LoVo (cell line): ENCODE data around the gene FAM118B.
"Not testable (repeated sequence)": the region's sequence is repeated elsewhere in the genome, so short reads cannot be mapped to it uniquely, and the experiment has no call there.

Source experiments
- DNase-seq: peaks from one replicate; pipeline ENCODE4 v3.0.0-alpha.2; 2016; ENCODE audit warnings: low spot score

Gene FAM118B

DNA sequence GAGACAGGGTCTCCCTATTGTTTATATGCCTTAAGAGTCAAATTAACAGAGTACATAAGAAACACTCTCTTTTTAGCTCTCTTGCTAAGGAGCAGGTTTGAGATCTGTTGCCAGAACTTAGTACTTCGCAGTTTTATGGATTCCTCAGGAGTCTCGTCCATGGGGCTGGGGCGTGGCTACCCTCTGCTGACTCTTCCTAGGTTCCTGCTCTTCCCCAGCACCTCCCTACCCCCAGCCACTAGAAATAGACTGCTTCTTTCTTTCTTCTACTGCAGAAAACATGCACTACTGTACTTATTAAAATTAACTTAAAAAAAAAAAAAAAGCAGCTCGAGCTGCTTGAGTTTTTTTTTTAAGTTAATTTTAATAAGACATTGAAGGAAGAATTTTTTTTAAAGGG, 8.0 kb downstream of the FAM118B start:
- DNase-seq = no peak

DNA sequence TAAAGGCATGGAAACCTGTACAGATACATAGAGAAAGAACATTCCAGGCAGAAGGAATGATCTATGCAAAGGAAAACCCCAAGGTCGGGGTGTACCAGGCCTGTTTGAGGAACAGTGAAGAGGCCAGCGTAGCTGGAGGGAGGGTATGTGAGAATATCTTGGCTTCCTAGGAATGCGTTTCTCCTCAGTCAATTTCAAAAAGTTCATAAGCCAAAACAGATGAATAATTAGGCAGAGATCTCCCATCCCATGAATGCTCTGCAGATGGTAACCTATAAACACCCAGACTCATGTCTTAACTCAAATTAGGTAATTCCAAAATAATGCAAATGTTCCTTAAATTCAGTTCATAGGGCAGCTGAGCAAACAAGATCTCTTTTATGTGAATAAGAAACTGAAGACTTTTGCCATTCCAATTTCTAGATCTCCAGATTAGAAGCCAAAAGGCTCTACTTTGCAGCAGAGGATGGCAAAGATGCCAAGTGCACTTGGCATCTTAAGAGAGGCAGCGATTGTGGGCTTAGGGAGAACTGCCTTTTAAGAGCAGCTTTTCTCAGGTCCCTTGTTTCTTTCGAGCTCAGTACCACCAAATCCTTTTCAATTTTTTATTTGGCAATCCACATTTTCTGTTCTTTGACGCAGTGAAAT, 13.2 kb downstream of the FAM118B start:
- no peak for DNase-seq

- no peak for DNase-seq
Observed at GRCh38 chr11:126225295-126225665, 13.7 kb downstream of the FAM118B start.

GRCh38 chr11:126226334-126227084, 14.9 kb downstream of the FAM118B start:
- DNase-seq = no peak

DNA sequence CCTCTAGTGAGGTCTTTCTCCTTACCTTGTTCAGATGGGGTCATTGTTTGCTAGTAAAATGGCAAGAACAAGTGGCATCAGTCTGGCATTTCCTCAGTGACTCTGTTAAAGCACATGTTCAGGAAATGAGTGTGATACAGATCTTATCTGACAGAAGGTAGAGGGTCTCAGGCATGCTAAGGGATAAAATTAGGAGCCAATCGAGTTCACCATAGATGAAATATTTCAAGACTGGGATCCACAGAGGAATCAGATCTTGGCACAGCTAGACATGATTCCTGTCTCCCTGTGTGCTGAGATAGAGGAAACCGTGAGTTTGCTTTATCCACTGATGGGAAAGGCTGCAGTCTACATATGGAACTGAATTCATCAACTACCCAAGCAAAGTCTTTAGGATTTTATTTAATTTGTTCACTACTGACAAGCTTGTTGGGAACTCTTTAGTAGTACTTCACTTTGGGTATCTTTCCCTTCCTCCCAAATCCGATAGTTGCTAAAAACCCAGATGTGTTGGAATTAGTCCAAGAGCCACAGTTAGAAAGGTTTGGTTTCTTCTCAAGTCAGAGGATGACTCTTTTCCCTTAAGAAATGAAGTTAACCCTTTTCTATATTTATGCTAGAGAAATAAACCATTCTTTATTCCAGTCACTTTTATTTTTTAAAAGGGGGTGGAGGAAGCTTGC, 18.4 kb downstream of the FAM118B start:
- DNase-seq = no peak

DNA sequence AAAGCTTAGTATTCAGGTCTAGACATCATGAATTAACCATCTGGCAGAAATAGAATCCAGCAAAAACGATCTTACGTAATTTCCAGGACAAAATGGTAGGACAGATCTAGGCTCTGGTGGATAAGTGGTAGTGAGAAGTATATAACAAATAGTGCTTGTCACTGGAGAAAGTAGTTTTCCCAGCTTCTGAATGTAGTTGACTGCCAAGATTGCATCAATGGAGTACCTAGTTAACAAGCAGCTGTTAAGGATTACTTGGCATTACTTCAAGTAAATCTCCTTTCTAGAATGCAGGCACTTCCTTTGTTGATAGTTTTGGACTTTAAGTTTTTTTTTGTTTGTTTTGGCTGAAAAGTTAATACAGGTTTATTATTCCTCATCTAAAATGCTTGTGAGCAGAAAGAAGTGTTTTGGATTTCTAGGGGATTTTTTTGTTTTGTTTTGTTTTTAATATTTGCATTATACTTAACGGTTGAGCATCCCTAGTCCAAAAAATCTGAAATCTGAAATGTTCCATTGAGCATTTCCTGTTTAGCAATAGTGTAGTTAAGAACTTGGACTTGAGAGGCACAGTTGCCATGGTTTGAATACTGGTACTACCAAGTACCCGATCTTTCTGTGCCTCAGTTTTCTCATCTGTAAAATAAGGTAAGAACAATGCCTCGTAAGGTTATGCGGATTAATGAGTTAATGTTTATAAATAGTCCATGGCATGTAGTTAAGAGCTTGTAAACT, 20.3 kb downstream of the FAM118B start:
- DNase-seq = no peak

DNA sequence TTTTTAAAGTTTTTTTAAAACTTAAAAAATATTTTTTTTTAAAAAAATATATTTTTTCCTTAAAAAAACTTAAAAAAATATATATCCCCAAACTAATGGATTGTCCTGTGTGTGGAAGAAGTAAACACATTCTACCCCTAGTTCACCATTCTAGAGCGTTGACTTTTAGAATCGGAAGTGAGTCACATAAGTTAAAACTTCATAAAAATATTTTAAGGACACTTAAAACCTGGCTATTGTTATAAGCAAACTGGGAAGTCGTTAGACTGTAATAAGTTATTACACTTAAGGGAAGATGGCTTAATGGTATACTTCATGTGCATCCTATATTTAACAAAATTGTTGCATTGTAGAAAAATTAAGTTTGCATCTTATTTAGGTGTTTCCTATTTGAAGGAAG, 21.1 kb downstream of the FAM118B start:
- DNase-seq = no peak

DNA sequence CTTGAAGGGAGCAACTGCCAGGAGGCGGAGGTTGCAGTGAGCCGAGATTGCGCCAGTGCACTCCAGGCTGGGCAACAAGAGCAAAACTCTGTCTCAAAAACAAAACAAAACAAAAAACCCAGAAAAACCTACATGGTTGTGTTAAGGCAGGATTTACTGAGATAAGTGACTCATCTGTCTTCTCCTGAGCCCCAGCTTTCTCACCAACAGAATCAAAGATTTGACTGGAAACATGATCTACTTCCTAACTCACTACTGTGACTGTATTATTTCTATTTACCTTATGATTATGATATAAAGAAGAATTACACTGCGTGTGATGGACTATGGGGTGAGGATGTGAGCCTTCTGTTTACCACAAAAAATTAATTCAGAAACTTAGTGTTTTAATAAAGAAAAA, 21.8 kb downstream of the FAM118B start:
- no peak for DNase-seq

- DNase-seq = no peak
Observed at GRCh38 chr11:126246636-126247035, 35.1 kb downstream of the FAM118B start.

- DNase-seq = no peak
Observed at GRCh38 chr11:126253265-126253664, 41.7 kb downstream of the FAM118B start.

DNA sequence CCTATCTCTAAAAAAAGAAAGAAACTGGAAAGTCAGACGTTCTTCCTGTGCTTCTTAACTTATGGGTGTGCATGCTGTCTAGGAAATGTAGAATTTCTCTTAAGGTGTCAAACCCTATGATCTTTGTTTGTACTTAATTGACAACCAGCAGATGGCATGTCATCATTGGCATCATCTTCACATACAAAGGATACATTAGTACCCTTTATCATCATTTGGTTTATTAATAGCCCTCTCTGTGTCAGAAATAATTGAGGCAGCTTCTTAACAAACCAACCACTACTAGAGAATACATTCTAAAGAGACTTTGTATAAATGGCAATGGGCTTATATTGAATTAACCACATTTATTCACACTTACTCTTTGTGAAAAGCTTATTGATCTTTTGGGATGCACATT, 43.2 kb downstream of the FAM118B start:
- DNase-seq = no peak

DNA sequence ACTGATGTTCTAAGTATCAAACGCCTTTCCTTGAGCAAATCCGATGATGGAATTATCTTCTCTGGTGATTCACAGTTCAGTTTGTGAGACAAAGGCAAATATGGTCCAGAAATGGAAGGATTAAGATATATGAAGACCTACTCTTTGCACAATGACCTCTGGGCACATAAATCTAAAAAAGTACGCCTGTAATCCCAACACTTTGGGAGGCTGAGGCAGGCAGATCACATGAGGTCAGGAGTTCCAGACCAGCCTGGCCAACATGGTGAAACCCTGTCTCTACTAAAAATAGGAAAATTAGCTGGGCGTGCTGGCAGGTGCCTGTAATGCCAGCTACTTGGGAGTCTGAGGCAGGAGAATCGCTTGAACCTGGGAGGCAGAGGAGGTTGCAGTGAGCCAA, 43.9 kb downstream of the FAM118B start:
- DNase-seq = not testable (repeated sequence)

DNA sequence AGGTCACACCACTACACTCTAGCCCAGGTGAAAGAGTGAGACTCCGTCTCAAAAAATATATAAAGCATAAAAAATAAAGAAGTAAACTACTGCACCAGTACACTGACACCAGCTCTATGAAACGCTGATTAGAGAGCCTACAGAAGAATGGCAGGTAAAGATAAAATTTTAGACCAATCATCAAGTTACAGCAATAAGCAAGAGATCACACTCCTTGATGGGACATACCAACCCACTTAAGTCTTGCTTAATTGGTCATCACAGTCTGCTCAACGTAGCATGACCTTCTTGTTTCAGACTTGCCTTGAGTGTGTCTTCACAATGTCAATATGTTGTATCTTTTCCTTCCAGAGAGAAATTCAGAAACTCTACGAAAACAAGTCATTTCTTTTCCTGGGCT, 44.6 kb downstream of the FAM118B start:
- no peak for DNase-seq

DNA sequence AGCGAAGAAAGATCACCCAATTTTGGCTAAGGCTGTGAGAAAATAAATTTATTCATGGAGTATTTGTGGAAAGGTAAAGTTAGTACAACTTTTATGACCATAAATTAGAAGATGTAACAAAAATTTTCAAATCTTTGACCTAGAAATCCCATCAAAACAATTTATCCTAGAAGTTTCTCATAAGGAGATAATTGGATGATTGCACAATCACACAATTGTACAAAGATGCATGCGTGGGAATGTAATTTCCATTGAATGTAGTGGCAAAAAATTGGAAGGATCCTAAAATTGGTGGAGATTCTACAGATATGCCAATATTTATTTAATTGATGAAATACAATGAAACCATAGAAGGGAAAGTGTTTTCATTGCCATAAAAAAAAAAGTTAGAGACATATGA, 45.6 kb downstream of the FAM118B start:
- DNase-seq = no peak

DNA sequence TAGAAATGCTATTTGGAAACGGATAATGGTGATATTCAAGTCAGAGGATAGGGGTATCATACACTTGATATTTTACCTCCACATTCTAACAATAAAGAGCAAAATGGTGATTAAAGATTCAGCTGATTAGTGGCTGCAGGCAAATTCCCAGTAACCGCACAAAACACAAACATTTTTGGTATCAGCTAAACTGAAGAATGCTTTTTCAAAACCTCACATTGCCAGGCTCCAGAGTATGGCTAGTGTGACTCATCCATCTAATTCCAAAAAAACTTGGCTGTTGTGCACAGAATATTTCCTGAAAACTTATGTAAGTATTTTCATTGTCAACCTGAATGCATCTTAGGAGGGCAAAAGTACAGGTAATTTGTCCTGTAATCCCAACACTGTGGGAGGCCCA, 46.2 kb downstream of the FAM118B start:
- no peak for DNase-seq

- no peak for DNase-seq
Observed at GRCh38 chr11:126262216-126262615, 50.6 kb downstream of the FAM118B start.

GRCh38 chr11:126263489-126263888, 51.9 kb downstream of the FAM118B start:
- DNase-seq = no peak

DNA sequence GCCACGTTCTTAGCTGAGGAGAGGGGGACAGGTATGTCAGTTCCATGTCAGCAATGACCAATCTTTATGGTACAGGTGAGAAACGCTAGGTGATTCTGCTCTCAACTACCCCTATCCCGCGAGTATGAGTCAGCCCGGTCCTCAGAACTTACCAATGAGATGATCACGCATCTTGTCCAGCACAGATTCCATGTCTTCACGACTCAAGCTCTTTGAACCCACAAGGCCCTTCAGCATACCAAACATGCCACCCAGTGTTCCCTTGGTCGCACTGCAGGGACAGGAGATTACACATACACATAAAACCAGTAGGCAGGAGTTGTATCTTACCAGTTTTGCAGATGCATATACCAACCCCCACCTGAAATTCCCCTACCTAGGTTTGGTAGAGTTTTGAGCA, 54.2 kb downstream of the FAM118B start:
- no peak for DNase-seq

DNA sequence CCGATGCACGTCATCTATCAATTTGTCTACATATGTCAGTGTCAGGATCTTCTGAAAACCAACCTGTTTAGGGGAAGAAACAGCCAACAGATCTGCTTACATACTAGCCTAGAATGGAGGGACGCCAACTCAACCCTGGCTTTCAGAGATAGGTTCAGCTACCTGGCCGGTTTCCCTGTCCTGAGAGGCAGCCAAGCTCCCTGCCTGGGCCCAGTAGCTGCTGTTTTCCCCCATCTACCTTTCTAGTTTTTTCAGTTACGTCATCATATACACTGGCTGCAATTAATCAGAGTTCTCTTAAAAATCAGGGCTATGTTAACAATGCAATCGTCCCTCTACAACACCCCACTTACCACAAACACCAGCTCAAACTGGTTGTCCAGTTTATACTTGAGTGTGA, 56.1 kb downstream of the FAM118B start:
- DNase-seq = no peak

GRCh38 chr11:126268361-126268707, 56.8 kb downstream of the FAM118B start:
- DNase-seq = no peak

GRCh38 chr11:126268708-126269579, 57.4 kb downstream of the FAM118B start, which contains the start of the genes FOXRED1 and SRPRA:
FOXRED1 (plus strand) TSS chr11:126269154; CDS start chr11:126269207, 53 bp downstream.
SRPRA (minus strand) TSS chr11:126268895; CDS start chr11:126268804, 91 bp downstream.
- DNase-seq = peak; percentile 98

DNA sequence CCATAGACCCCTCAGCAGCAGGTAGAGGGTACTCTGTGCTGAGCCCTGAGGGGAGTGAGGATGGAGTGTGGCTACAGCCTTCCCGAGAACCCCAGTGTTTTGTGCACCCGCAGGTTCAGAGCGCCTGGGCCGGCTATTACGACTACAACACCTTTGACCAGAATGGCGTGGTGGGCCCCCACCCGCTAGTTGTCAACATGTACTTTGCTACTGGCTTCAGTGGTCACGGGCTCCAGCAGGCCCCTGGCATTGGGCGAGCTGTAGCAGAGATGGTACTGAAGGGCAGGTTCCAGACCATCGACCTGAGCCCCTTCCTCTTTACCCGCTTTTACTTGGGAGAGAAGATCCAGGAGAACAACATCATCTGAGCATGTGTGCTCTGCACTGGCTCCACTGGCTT, 65.7 kb downstream of the FAM118B start:
- DNase-seq = no peak
